Measurements from ENCODE around the gene C14orf132. TPM values are rescaled to one million over a fixed set of nuclear protein-coding genes. Genes with fewer than 3 reads are reported as not detected.

C14orf132 gene
- total RNA-seq, 1 donor from 2014 or later: 44.8 TPM

DNA sequence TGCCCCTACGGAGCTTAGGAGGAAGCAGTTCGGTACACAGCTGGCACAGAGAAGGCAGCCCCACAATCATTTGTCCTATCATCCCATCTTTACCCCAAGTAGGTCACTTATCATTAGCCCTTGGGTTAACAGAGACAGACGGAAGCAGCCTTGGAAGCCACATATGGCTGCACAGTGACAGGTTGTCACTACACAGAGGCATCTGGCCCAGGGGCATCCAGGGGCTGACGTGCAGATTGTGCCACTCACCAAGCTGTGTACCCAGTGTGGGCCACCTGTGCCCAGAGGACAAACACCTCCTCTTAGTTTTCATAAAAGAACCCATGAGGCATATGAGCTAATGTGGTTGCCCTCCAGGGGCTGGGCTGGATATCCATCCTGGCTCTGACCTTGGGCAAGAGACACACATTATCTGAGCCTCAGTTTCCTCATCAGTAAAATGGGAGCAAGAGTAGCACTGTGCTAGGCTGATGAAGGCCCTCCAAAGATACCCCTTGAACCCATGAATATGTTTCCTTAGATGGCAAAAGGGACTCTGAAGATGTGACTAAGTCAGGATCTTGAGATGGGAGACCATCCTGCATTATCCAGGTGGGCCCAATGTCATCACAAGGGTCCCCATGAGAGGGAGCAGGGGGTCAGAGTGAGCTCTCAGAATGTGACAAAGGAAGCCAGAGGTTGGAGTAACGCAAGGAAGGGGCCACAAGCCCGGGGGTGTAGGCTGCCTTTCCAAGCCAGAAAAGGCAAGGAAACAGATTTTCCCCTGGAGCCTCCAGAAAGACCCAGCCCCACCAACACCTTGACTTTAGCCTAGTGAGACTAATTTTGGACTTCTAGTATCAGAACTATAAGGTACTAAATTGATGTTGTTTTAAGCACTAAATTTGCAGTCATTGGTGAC is 64.6 kb downstream of the C14orf132 start:
- no peaks in the 10 kb centered on the region for H3K36me3 ChIP-seq
- DNase-seq: no peak
- H3K27me3 ChIP-seq (ENCODE audit: low read depth): no peaks in the 10 kb centered on the region
- H3K4me1 ChIP-seq: peaks cover 8% of the 10 kb centered on the region
- TF ChIP-seq, protein P1, sequence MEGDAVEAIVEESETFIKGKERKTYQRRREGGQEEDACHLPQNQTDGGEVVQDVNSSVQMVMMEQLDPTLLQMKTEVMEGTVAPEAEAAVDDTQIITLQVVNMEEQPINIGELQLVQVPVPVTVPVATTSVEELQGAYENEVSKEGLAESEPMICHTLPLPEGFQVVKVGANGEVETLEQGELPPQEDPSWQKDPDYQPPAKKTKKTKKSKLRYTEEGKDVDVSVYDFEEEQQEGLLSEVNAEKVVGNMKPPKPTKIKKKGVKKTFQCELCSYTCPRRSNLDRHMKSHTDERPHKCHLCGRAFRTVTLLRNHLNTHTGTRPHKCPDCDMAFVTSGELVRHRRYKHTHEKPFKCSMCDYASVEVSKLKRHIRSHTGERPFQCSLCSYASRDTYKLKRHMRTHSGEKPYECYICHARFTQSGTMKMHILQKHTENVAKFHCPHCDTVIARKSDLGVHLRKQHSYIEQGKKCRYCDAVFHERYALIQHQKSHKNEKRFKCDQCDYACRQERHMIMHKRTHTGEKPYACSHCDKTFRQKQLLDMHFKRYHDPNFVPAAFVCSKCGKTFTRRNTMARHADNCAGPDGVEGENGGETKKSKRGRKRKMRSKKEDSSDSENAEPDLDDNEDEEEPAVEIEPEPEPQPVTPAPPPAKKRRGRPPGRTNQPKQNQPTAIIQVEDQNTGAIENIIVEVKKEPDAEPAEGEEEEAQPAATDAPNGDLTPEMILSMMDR (IDR thresholded peaks at IDR 0.05): no peak
- H3K27ac ChIP-seq: peak overlapping the region; percentile 43
- no peaks in the 10 kb centered on the region for H3K9me3 ChIP-seq
- ATAC-seq: no peak
- intact Hi-C loops (cut with DNase I): loop anchor here (5.0 kb wide), 1 partner anchor 168 kb away; no protein-coding TSS in a partner anchor
- no peak overlapping the region for H3K4me3 ChIP-seq

GRCh38 chr14:96104469-96105057 is 65.4 kb downstream of the C14orf132 start:
- H3K4me3 ChIP-seq: no peak overlapping the region
- peaks cover 8% of the 10 kb centered on the region for H3K4me1 ChIP-seq
- H3K27me3 ChIP-seq (ENCODE audit: low read depth): no peaks in the 10 kb centered on the region
- TF ChIP-seq, protein P1 (IDR thresholded peaks at IDR 0.05): no peak
- H3K9me3 ChIP-seq: no peaks in the 10 kb centered on the region
- ATAC-seq (peak; percentile 84 to 85), DNase-seq (peak; percentile 75)
- H3K36me3 ChIP-seq: no peaks in the 10 kb centered on the region
- H3K27ac ChIP-seq: peak overlapping the region; percentile 43
- intact Hi-C loops (cut with DNase I): loop anchor here (5.0 kb wide), 1 partner anchor 168 kb away; no protein-coding TSS in a partner anchor

DNA sequence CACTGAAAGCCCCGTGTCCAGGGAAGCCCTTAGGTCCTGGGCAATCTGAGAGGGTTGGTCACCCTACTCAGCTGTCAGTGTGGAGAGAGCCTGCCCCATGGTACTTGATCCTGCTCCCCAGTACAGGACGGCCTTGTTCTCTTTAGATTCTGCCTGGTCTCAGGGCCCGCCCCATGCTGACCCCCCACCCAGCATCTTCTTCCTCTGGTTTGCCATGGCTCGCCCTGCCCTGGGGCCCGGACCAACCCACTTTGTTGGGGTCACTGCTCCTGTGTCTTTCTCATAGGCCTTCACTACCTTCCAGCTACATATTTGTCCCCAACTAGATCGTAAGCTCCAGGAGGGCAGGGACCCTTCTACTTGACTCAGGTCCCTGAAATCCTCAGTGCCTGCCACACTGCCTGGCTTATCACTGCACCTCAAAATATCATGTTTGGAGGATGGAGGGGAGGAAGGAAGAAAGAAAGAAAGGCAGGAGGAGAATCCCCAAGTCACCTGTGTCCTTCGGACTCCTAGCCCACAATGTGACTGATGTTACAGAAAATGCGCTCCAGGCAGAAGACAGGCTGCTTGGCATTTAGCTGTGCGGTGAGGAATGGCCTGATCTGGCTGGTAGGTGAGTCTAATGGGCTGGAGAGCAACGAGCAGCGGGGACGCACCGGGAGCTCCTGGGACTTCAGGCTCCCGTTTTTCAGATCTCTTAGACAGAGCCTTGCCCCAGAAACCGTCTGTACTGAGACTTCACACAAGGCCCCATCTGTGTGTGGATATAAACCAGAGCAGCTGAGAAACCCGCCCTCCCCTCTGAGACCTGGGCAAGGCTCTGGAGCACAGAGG is 66.1 kb downstream of the C14orf132 start:
- H3K4me1 ChIP-seq: peaks cover 8% of the 10 kb centered on the region
- no peaks in the 10 kb centered on the region for H3K27me3 ChIP-seq (ENCODE audit: low read depth)
- DNase-seq (no peak), ATAC-seq (no peak)
- intact Hi-C loops (cut with DNase I): no loop called here
- no peak overlapping the region for H3K4me3 ChIP-seq
- H3K27ac ChIP-seq: peak overlapping the region; percentile 11
- H3K9me3 ChIP-seq: no peaks in the 10 kb centered on the region
- TF ChIP-seq, protein P1 (IDR thresholded peaks at IDR 0.05): no peak
- H3K36me3 ChIP-seq: no peaks in the 10 kb centered on the region

GRCh38 chr14:96105926-96106441 is 66.8 kb downstream of the C14orf132 start:
- no peaks in the 10 kb centered on the region for H3K36me3 ChIP-seq
- H3K27me3 ChIP-seq (ENCODE audit: low read depth): no peaks in the 10 kb centered on the region
- TF ChIP-seq, protein P1 (IDR thresholded peaks at IDR 0.05): no peak
- H3K27ac ChIP-seq: no peak overlapping the region
- H3K4me3 ChIP-seq: no peak overlapping the region
- DNase-seq (no peak), ATAC-seq (peak; percentile 36 to 64)
- H3K4me1 ChIP-seq: peaks cover 4% of the 10 kb centered on the region
- intact Hi-C loops (cut with DNase I): no loop called here
- no peaks in the 10 kb centered on the region for H3K9me3 ChIP-seq

DNA sequence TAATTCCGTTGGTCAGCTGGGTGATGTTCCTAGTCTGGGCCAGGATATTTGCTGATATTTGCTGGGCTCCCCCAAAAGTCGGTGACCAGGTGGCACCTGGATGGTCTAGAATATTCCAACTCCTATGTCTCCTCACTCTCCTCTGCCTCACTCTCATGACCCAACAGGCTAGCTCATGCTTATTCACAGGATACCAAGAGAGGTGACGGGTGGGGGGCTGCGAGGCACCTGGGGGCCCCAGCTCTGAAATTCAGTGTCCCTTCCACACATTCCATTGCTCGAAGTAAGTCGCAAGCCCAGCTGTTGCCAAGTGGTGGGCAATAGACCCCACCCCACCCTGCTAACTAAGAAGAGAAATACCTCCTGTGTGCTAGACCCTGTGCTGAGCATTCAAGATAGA is 67.7 kb downstream of the C14orf132 start:
- Histone ChIP-seq H3K4me3 (no peak overlapping the region), H3K36me3 (no peaks in the 10 kb centered on the region), H3K27me3 (ENCODE audit: low read depth) (no peaks in the 10 kb centered on the region), H3K4me1 (no peaks in the 10 kb centered on the region), H3K27ac (no peak overlapping the region), H3K9me3 (no peaks in the 10 kb centered on the region)
- intact Hi-C loops (cut with DNase I): no loop called here
- DNase-seq (no peak), ATAC-seq (no peak)
- TF ChIP-seq, protein P1 (IDR thresholded peaks at IDR 0.05): no peak

Measured in lower lobe of right lung (tissue), 2 donors.